ENCODE data around the gene RPH3AL.

DNA sequence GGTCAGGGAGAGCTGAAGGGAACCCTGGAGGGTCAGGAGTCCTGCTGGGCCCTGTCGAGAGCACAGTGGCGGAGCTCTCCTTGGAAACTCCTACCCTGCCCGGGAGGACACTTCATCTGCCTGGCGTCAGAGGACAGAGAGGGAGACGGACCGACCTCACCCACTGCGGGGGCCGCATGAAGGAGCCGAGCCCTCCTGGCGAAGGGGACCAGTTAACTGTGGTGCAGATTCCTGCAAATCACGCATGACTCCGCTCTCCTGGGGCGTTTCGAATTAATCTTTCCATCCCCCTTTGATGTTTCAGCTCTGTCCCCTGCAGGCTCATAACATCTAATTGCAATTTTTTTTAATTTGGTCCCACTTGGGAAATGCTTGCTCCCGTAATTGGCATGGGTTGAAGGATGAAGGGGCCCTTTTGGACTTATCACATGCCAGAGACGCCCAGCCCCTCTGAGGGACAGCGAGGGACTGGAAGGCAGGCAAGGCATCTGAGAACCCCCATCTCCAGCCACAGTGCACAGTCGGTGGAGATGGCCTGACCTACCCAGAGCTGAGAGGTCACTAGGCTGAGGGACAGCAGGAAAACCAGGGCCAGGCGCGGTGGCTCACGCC is 26.5 kb downstream of the RPH3AL start:
- TF ChIP-seq, protein P1, sequence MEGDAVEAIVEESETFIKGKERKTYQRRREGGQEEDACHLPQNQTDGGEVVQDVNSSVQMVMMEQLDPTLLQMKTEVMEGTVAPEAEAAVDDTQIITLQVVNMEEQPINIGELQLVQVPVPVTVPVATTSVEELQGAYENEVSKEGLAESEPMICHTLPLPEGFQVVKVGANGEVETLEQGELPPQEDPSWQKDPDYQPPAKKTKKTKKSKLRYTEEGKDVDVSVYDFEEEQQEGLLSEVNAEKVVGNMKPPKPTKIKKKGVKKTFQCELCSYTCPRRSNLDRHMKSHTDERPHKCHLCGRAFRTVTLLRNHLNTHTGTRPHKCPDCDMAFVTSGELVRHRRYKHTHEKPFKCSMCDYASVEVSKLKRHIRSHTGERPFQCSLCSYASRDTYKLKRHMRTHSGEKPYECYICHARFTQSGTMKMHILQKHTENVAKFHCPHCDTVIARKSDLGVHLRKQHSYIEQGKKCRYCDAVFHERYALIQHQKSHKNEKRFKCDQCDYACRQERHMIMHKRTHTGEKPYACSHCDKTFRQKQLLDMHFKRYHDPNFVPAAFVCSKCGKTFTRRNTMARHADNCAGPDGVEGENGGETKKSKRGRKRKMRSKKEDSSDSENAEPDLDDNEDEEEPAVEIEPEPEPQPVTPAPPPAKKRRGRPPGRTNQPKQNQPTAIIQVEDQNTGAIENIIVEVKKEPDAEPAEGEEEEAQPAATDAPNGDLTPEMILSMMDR (IDR thresholded peaks at IDR 0.05), result no peak
- no peak for TF ChIP-seq EP300 (IDR thresholded peaks at IDR 0.05)

All from gastroesophageal sphincter (tissue), 3 donors.